HG02798 (cell line): Measurements from ENCODE around the gene SIMC1.
A peak's percentile ranks its signal among the peaks of the same experiment; 100 is the strongest.

Experiments
- ATAC-seq: cut with Tn5 transposase; IDR thresholded peaks from one replicate; pipeline ENCODE4 v1.9.1; 2021; ENCODE audit warnings: mild to moderate bottlenecking; ENCODE audit not compliant: unreplicated experiment, poor library complexity

SIMC1 gene

GRCh38 chr5:176360894-176361436 is 122.7 kb downstream of the SIMC1 start:
- peak; percentile 13 for ATAC-seq

GRCh38 chr5:176361437-176362232 is 123.4 kb downstream of the SIMC1 start, which contains the start of gene KIAA1191:
Gene KIAA1191, minus strand, starts transcription at chr5:176361764. Its CDS starts 2,256 bp downstream, at chr5:176359508.
- peak; percentile 90 for ATAC-seq

GRCh38 chr5:176362233-176362490 is 123.9 kb downstream of the SIMC1 start:
- peak; percentile 5 for ATAC-seq

- ATAC-seq, result no peak
Observed at GRCh38 chr5:176364765-176365350, 126.6 kb downstream of the SIMC1 start.

- ATAC-seq, result peak; percentile 43
Observed at GRCh38 chr5:176365351-176366231, 127.4 kb downstream of the SIMC1 start, which contains the start of gene ARL10. Gene ARL10, plus strand, starts transcription at chr5:176365487. Its CDS starts 77 bp downstream, at chr5:176365564.

GRCh38 chr5:176366232-176366894 is 128.1 kb downstream of the SIMC1 start:
- ATAC-seq, result no peak

GRCh38 chr5:176368726-176369125 is 130.5 kb downstream of the SIMC1 start:
- ATAC-seq, result no peak

DNA sequence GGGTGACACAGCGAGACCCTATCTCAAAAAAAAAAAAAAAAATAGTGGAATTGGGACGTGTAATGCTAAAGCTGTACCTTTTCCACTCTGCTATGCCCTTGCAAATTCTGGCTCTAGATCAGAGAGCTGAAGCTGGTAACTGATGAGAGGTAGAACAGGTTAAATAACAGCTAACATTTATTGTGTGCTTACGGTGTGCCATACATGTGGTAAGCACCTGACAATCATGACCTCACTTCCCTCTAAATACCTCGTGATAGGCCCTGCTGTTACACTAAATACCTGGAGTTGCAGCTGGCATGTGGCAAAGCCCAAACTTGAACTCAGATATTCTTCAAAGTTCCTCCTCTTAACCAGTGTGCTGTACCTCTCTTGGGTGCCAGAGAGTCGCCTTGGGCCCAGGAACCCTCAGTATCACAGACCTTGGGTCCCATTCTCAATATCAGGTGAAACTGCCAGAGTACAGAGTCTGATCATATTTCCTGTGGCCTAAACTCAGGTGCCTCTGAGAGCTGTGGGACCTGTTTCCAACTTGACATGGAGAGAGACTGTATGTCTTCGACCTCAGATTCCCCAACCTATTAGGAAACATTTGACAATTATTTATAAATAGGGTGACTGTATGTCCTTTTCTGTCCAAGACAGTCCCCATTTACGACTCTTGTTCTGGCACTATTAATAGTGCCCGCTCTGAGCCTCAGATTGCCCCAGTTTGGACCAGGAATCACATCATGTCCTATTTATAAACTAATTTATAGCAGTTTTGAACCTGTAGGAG is 131.9 kb downstream of the SIMC1 start:
- no peak for ATAC-seq

GRCh38 chr5:176371621-176372539 is 133.7 kb downstream of the SIMC1 start:
- ATAC-seq, result no peak

DNA sequence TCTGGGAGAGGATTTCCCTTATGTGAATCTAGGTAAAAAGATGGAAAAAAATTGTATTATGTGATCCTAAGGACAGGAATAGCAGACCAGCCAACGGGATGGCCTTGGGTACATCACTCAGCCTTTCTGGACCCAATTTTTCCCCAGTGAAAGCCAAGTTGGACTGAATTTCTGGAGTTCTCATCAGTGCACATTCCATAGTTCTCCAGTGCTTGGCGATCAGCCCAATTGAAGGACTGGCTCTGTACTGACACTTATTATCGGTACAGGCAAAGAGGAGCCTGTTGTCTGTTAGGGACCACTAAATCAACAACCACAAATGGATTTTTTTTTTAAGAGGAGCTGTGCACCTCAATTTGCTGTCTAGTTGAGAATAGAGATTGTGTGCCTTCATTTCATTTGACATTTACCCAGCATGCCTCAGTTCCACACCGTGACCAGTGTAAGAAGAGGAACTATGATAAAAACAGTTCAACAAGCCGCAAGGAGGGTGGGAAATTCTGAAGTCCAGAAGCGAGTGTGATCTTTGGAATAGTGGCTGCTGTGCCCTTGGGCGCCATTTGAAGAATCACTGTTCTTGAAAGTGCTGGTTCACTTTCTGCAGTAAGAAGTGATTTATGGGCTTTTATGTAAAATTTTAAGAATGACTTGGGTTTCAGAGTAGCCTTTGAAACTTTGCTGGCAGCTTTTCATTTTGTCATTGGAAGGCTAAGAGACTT is 135.0 kb downstream of the SIMC1 start:
- ATAC-seq, result no peak

GRCh38 chr5:176379881-176380280 is 141.7 kb downstream of the SIMC1 start:
- ATAC-seq, result no peak

DNA sequence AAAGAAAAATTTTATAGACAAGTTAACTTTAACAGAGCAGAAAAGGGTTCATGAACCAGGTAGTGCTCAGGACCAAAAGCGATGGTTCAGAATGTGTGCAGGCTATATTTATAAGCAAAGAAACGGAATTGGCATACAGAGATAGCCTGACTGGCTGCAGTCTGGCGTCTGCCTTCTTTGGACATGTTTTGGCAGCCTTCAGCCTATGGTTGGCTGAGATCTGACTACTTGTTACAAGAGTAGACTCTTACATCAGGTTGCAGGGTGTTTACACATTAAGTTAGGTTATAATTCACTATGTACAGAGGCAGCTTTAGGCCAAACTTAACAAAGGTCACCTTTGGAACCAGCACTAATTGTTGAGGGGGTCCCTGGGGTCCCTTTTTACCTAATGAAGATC is 143.2 kb downstream of the SIMC1 start:
- no peak for ATAC-seq

- no peak for ATAC-seq
Observed at GRCh38 chr5:176381979-176382378, 143.8 kb downstream of the SIMC1 start.

GRCh38 chr5:176382721-176383120 is 144.5 kb downstream of the SIMC1 start:
- ATAC-seq, result no peak

- ATAC-seq, result no peak
Observed at GRCh38 chr5:176383248-176383905, 145.2 kb downstream of the SIMC1 start.

DNA sequence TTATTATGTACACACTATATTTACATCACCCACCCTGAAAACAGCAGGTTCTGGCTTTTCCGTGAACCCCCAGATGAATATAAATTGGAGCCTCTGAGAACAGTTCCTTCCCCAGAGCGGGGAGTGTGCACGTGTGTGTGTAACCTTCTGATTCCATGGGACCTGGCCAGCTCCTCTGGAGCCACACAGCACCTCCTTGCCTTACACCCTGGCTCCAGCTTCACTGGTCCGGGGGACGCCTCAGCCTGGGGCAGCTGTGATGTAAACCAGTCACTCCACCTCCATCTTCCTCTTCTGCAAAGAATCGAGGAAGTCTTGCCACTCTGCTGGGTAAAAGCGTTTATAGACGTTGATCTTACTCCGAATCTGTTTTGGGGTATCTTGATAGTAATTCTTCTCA is 145.7 kb downstream of the SIMC1 start:
- no peak for ATAC-seq

GRCh38 chr5:176384366-176384930 is 146.2 kb downstream of the SIMC1 start:
- no peak for ATAC-seq
